Ovary (tissue), 9 donors: ENCODE results near the gene DDR2. TPM values are rescaled to one million over a fixed set of nuclear protein-coding genes. Genes with fewer than 3 reads are reported as not detected.

Experiments
- DNase-seq, 5 donors: peaks; one replicate each; pipeline ENCODE4 v3.0.0-alpha.2; 2019 to 2020
- H3K27ac ChIP-seq, 2 donors: fragments of 200-600 bp; one replicate each; pipeline versions ENCODE4 v1.5.1 to v1.8.0; 2019 to 2022
- H3K27me3 ChIP-seq: fragments of 200-600 bp; one replicate; pipeline ENCODE4 v1.8.0; 2022
- H3K36me3 ChIP-seq: fragments of 200-600 bp; sonication (generic); one replicate; pipeline ENCODE4 v1.5.1; 2019
- H3K4me1 ChIP-seq: one replicate; pipeline ENCODE4 v1.8.1; 2013; ENCODE audit warnings: mild to moderate bottlenecking, moderate library complexity; ENCODE audit not compliant: insufficient read depth
- H3K4me3 ChIP-seq: fragments of 200-600 bp; sonication (generic); one replicate; pipeline ENCODE4 v1.5.1; 2017
- H3K9me3 ChIP-seq, 2 donors: fragments of 200-600 bp in 1 of 2; sonication (generic) in 1 of 2; one replicate each; pipeline versions ENCODE4 v1.5.1 to v1.8.1; 2013 to 2019; ENCODE audit warnings: mild to moderate bottlenecking in 1 of 2, moderate library complexity in 1 of 2
- CTCF ChIP-seq, 3 donors: fragments of 450-650 bp in 2 of 3; fragments of 200-600 bp in 1 of 3; IDR thresholded peaks; one replicate each; pipeline versions ENCODE4 v1.5.1 to v1.8.0; 2016 to 2022; ENCODE audit warnings: antibody characterized with exemption in 3 of 3, mild to moderate bottlenecking in 1 of 3
- EP300 ChIP-seq: sonication (generic); formaldehyde crosslinking; IDR thresholded peaks from one replicate; pipeline ENCODE4 v1.6.1; 2017; ENCODE audit warnings: antibody characterized with exemption
- POLR2A ChIP-seq: fragments of 450-650 bp; IDR thresholded peaks from one replicate; pipeline ENCODE4 v1.6.1; 2017; ENCODE audit warnings: antibody characterized with exemption, mild to moderate bottlenecking, moderate library complexity
- WGBS, 3 donors: extraction: QIAGEN DNeasy Blood & Tissue Kit in 1 of 3; methylation state at CpG; one replicate each; pipeline versions ENCODE4 v1.1.5 to v1.1.7; 2013 to 2017; 5-methylcytosine and 5-hydroxymethylcytosine counted together
- intact Hi-C, 4 donors: fragments of 100-400 bp; cut with DNase I; formaldehyde crosslinking; loops; one replicate each; pipeline versions ENCODE4 v1.11.0 to v1.15.1; 2022 to 2023
- polyA plus RNA-seq, 2 donors: library from polyadenylated mRNA; stranded (reverse); fragments of 200-250 nt in 1 of 2; fragments of 350-450 nt in 1 of 2; fragmentation: Illumina TruSeq in 1 of 2; extraction: RNeasy Lipid Tissue Mini Kit (QIAGEN cat#74804) in 1 of 2; gene quantifications; one replicate each; pipeline ENCODE4 v1.2.3, GENCODE V29; 2013 to 2014
- total RNA-seq, 7 donors: library from RNA; depleted of rRNA in 2 of 7; stranded (reverse); fragments of >200 nt in 2 of 7; fragmentation: NEBNext Ultra II Directional in 3 of 7; extraction: Animal tissue kit (Norgen Biotek cat#: 25700) in 3 of 7; gene quantifications; one replicate each; pipeline versions ENCODE4 v1.1.0 to v1.2.4, GENCODE V29; 2016 to 2023
- donor health status: DM: no; HTN: no; CAD: no; lungs with moderate emphysema.
- donor health status: DM: no; HTN: no; CAD: no.
- donor health status: Bipolar disorder and iron deficiency.
- donor health status: DM: yes; HTN: yes; CAD: no.
- donor health status: DM: no; HTN: no; CAD: no.
- donor health status: DM: yes; HTN: yes; CAD: no.

The DDR2 gene
- total and polyA plus RNA-seq, 9 donors = 25.6 to 143 (median 79.0) TPM

GRCh38 chr1:162672622-162673260 lies 40.5 kb downstream of the DDR2 start:
- 52 to 77% (median 63%) methylated on average over 3 of the region's 3 CpGs for WGBS, 3 donors
- Histone ChIP-seq H3K36me3 (no peaks in the 10 kb centered on the region), H3K27me3 (no peaks in the 10 kb centered on the region), H3K4me3 (no peak overlapping the region), H3K9me3 (no peaks in the 10 kb centered on the region), H3K27ac (no peak overlapping the region), H3K4me1 (peaks cover 25% of the 10 kb centered on the region)
- no peak for TF ChIP-seq CTCF (IDR thresholded peaks at IDR 0.05)
- no peak for TF ChIP-seq POLR2A
- TF ChIP-seq EP300 = no peak
- intact Hi-C loops = no loop called here
- DNase-seq = no peak

DNA sequence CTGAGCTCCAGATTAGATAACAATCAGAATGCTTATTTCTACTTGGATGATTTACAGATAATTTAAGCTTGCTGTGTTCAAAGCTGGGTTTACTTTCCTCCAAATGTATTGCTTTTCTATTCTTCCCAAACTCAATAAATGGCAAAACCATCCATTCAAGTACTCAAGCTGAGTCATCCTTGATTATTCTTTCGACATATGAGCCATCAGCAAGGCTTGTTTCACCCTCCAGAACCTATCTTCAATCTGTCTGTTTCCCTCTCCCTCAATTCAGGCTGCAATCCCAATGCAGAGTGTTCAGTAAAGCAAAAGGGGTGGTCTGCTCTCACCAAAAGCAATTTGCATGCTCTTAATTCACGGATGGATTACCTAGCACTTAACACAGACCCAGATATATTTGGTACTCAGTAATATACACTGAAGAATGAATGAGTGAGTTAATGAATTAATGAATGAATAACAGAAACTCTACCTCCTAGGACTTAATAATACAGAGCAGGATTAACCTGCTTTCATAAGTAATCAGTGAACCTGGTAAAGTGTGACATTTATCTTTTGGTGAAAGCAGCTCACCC lies 41.9 kb downstream of the DDR2 start:
- intact Hi-C loops = loop anchor here in 1 of 4 donors (2.0 kb wide), 1 partner anchor 35 kb away; no protein-coding TSS in a partner anchor
- no peak overlapping the region for H3K4me3 ChIP-seq
- TF ChIP-seq EP300 = no peak
- no peak for TF ChIP-seq CTCF (IDR thresholded peaks at IDR 0.05)
- TF ChIP-seq POLR2A = no peak
- H3K4me1 ChIP-seq = peaks cover 33% of the 10 kb centered on the region
- 90 to 93% (median 93%) methylated on average over 2 of the region's 2 CpGs for WGBS, 3 donors
- no peaks in the 10 kb centered on the region for H3K27me3 ChIP-seq
- H3K27ac ChIP-seq = no peak overlapping the region
- no peaks in the 10 kb centered on the region for H3K36me3 ChIP-seq
- DNase-seq = no peak
- no peaks in the 10 kb centered on the region for H3K9me3 ChIP-seq

DNA sequence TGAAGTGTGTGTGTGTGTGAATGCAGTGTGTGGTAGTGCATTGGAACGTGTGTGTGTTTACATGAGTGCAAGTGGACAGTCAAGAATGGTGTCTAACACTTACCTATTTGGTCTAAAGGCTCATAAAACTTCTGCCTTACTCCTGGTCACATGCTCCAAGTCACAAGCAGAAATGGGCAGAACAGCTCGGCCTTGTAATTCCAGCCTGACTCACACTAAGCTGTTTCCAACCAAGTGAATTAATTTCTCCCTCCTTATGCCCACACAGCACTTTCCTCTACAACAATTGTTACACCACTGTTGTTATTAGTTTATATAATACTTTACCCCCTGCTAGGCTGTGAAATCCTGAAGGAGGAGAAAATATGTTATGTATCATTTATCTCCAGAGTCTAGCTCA lies 43.8 kb downstream of the DDR2 start:
- Histone ChIP-seq H3K27ac (peak overlapping the region in 1 of 2 donors; percentile 18), H3K36me3 (no peaks in the 10 kb centered on the region), H3K4me3 (no peak overlapping the region), H3K9me3 (no peaks in the 10 kb centered on the region), H3K4me1 (peaks cover 28% of the 10 kb centered on the region), H3K27me3 (no peaks in the 10 kb centered on the region)
- DNase-seq = peak in 2 of 5 donors; percentile 45 to 55
- TF ChIP-seq POLR2A (no peak), EP300 (no peak), CTCF (IDR thresholded peaks at IDR 0.05) (no peak)
- 23 to 34% (median 26%) methylated on average over 2 of the region's 2 CpGs for WGBS, 3 donors
- intact Hi-C loops = loop anchor here in 1 of 4 donors (5.0 kb wide), 1 partner anchor 44 kb away; the partner anchor contains the start of gene DDR2

DNA sequence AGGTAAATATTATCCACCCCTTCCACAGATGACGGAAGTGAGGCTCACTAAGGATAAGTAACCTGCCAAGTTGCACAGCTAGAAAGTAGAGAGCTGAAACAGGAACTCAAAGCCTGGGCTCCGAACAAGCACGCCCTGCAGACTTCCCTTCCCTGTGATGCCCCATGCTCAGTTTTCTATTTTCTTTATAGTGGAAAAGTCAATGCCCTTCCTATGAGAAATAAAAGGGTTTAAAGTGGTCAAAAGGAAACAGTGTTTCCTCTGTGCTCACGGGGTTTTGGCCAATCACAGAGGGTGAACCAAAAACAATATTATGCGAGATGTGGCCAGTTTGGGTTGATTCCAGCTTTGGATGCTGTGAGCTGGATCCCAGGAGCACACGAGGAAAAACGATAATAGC lies 44.5 kb downstream of the DDR2 start:
- no peak overlapping the region for H3K4me3 ChIP-seq
- no peaks in the 10 kb centered on the region for H3K36me3 ChIP-seq
- H3K27ac ChIP-seq = peak overlapping the region in 1 of 2 donors; percentile 18
- H3K27me3 ChIP-seq = no peaks in the 10 kb centered on the region
- TF ChIP-seq CTCF (IDR thresholded peaks at IDR 0.05) = no peak
- no peak for TF ChIP-seq POLR2A
- TF ChIP-seq EP300 = no peak
- intact Hi-C loops = loop anchor here in 1 of 4 donors (5.0 kb wide), 1 partner anchor 44 kb away; the partner anchor contains the start of gene DDR2
- DNase-seq = peak; percentile 41 to 65 (median 55)
- 5 to 12% (median 5%) methylated on average over 7 of the region's 7 CpGs for WGBS, 3 donors
- peaks cover 30% of the 10 kb centered on the region for H3K4me1 ChIP-seq
- no peaks in the 10 kb centered on the region for H3K9me3 ChIP-seq
